ENCODE results near the gene MYH13.
"Not testable (repeated sequence)": the region's sequence is repeated elsewhere in the genome, so short reads cannot be mapped to it uniquely, and the experiment has no call there.

The MYH13 gene

DNA sequence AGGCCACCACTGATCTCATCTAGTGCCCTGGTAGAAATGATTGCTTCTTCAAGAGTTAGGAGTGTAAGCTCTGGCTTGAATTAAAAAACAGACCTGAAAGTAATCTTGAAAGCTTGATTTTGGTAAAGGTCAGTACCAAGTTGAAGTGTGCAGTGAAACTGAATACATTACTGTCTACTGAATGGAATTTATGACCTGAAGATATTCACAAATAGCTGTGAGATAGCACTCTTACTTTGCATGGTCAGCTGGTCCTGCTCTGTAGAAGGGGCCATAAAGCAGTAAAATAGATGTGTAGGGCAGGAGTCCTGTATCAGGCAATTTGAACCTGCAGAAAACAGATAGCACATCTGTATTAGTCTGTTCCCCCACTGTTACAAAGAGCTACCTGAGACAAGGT lies 78.6 kb downstream of the MYH13 start:
- Mint-ChIP-seq H3K4me3 (no peak overlapping the region), H3K4me1 (no peaks in the 10 kb centered on the region), H3K27ac (no peak overlapping the region), H3K9me3 (no peaks in the 10 kb centered on the region), H3K36me3 (no peaks in the 10 kb centered on the region), H3K27me3 (peaks cover 12% of the 10 kb centered on the region)
- peak; percentile 60 for ATAC-seq

DNA sequence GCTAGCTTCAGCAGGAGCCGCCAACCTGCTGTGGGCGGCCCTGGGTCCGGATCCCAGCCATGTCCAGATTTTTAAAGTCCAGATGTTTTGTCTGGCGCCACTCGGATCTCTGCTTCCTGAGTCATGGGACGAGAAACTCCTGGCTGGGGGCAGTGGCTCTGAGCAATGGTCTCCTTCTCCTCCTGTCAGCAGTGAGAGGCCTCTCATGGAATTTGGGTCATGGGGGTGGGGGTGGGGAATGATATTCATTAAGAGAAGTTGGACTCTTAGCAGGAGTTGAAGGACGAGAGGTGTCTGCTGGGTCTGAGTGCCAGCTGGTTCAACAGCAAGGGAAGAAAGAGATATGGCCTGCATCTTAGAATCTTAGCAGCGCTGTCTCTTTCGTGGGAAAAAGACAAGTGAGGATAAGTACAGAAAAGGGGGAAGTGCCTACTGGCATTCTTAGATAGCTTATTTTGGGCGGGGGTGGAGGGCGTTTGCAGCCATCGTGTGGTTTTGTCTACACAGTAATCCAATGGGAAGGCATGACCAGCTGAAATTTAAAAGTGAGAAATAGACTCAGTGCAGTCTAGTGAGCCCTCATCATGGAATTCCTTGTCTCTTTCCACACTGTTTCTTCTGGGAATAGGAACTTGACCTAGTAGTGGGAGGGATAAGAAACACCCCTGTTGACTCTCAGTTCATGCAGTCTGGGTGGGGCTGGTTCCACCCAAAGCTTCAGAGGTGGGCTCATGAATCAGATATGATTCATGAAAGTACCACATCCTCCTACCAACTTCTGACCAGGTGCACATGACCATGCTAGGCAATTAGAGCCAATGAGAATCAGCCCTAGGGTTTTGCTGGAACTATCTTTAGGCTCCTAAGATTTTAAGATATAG lies 80.5 kb downstream of the MYH13 start:
- Mint-ChIP-seq H3K4me1 (no peaks in the 10 kb centered on the region), H3K4me3 (no peak overlapping the region), H3K36me3 (no peaks in the 10 kb centered on the region), H3K27ac (no peak overlapping the region), H3K9me3 (no peaks in the 10 kb centered on the region), H3K27me3 (peaks cover 12% of the 10 kb centered on the region)
- no peak for ATAC-seq

DNA sequence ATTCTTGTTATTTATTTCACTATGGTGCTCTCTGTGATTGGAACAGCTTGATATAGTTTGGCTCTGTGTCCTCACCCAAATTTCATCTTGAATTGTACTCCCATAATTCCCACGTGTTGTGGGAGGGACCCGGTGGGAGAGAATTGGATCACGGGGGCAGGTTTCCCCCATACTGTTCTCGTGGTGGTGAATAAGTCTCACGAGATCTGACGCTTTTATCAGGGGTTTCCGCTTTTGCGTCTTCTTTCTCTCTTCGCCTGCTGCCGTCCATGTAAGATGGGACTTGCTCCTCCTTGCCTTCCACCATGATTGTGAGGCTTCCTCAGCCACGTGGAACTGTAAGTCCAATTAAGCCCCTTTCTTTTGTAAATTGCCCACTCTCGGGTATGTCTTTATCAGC lies 81.2 kb downstream of the MYH13 start:
- H3K4me3 Mint-ChIP-seq, ATAC-seq: not testable (repeated sequence)

DNA sequence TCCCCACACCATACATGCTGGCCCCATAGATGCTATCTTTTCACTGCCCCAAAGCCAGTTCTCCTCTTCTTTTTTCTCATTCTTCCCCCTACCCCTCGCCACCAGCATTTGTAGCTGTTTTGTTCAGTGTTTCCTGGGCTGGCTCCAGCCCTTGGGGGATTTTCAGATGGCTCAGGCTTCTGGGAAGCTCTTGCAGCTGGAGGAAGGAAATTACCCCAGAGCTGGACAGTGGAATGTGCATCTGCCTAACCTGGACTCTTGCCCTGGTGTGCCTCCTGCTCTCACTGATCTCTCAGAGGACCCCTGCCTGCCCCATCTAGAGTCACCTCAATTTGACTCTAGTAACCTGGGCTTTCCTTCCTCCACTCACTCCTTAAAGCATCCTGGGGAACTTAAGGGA lies 82.8 kb downstream of the MYH13 start:
- no peaks in the 10 kb centered on the region for H3K36me3 Mint-ChIP-seq
- no peak overlapping the region for H3K4me3 Mint-ChIP-seq

More for the DNA sequence above, 81.2 kb downstream of the MYH13 start:
- H3K27ac Mint-ChIP-seq, H3K4me1 Mint-ChIP-seq, H3K9me3 Mint-ChIP-seq, H3K36me3 Mint-ChIP-seq: not testable (repeated sequence)
- peaks cover 12% of the 10 kb centered on the region for H3K27me3 Mint-ChIP-seq

DNA sequence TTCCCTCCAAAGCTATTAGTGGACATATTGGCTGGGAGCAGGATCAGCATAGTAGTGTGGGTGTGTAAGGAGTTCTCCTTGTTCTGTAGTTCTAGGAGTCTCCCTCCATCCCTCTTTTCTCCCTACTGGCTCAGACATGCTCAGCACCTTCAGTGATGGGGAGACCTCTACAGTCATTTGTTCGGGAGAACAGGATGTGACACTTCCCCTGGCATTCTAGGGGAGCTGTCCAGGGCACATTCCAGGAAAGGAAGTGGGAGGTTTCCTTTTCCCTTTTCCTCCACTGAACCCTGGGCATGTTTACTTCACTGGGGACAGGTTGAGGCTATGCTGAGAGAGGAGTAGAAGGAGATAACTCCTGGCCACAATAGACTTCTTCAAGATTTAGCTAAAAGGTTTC lies 86.5 kb downstream of the MYH13 start:
- Mint-ChIP-seq H3K4me1 (no peaks in the 10 kb centered on the region), H3K27ac (no peak overlapping the region), H3K4me3 (no peak overlapping the region), H3K9me3 (no peaks in the 10 kb centered on the region), H3K36me3 (no peaks in the 10 kb centered on the region), H3K27me3 (peaks cover 12% of the 10 kb centered on the region)
- ATAC-seq, result no peak

More for the DNA sequence above, 82.8 kb downstream of the MYH13 start:
- peaks cover 12% of the 10 kb centered on the region for H3K27me3 Mint-ChIP-seq
- no peaks in the 10 kb centered on the region for H3K4me1 Mint-ChIP-seq
- no peak overlapping the region for H3K27ac Mint-ChIP-seq
- no peak for ATAC-seq
- no peaks in the 10 kb centered on the region for H3K9me3 Mint-ChIP-seq

DNA sequence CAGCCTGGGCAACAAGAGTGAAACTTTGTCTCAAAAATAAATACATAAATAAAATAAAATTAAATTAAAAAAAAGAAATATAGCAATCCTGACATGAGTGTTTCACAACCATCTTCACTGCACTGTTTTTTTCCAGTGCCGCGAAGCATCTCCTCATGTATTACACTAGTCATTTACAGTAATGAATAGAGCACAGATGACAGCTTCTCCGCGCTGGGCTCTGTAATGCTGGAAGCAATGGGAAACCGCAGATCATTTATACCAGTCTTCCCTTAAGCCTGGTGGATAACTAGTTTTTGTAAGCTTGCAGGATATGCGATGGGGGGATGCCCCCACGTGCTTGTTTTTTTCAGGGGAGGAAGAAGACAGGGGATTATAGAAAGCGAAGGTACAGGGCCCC lies 86.9 kb downstream of the MYH13 start:
- Mint-ChIP-seq H3K27ac (no peak overlapping the region), H3K4me1 (no peaks in the 10 kb centered on the region), H3K4me3 (no peak overlapping the region), H3K9me3 (no peaks in the 10 kb centered on the region), H3K27me3 (peaks cover 12% of the 10 kb centered on the region), H3K36me3 (no peaks in the 10 kb centered on the region)
- ATAC-seq, result no peak

DNA sequence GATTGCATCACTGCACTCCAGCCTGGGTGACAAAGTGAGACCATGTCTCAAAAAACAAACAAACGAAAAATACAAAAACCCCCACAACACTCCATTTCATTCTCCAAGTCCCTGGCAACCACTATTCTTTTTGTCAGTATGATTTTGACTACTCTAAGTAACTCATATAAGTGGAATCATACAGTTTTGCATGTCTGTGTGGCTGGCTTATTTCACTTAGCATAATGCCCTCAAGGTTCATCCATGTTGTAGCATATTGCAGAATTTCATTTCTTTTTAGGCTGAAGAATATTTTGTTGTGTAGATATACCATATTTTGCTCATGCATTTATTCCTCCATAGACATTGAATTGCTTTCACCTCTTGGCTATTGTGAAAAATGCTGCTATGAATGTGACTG lies 92.7 kb downstream of the MYH13 start:
- Mint-ChIP-seq H3K4me1 (peaks cover 9% of the 10 kb centered on the region), H3K36me3 (no peaks in the 10 kb centered on the region), H3K27ac (no peak overlapping the region), H3K27me3 (peaks cover 3% of the 10 kb centered on the region), H3K9me3 (no peaks in the 10 kb centered on the region), H3K4me3 (no peak overlapping the region)
- no peak for ATAC-seq

DNA sequence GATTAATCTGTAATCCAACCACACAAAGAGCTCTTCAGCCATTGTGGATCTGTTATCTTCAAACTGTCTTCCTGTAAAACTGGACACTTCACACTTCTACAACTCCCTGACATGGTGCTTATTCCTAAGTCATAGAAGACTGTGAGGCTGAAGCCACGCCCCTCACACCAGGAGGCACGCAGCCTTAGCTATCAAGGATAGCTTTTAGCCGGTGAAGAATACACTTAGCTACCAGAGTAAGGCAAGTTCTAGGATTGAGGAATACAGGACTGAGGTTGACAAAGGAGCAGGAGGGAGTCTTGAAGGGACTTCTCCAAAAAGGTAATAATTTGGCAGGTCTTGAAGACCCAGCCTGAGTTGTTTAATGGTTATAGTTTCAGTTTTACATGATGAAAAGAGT lies 94.6 kb downstream of the MYH13 start:
- Mint-ChIP-seq H3K9me3 (no peaks in the 10 kb centered on the region), H3K27ac (no peak overlapping the region), H3K36me3 (no peaks in the 10 kb centered on the region), H3K27me3 (peaks cover 15% of the 10 kb centered on the region), H3K4me1 (peaks cover 9% of the 10 kb centered on the region), H3K4me3 (no peak overlapping the region)
- no peak for ATAC-seq

DNA sequence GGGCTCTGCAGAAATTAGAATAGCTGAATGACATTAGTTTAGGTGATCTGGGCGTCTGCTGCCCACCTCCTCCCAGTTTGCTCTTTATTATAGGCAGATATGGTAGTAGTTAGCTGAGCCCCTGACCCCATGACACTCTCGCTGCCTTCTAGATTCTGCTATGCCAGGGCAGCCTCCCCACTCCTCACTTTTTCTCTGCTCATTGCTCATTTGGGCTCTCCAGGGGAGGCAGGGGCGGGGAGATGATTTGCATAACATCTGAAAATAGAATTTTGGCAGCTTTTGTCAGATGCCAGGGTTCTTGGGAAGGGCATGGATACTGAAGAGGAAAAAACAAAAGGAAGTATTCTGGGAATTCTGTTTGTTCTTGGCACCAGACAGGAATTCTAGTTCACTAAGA lies 96.4 kb downstream of the MYH13 start:
- no peak for ATAC-seq
- H3K4me1 Mint-ChIP-seq, result peaks cover 9% of the 10 kb centered on the region
- no peak overlapping the region for H3K27ac Mint-ChIP-seq
- H3K4me3 Mint-ChIP-seq, result no peak overlapping the region
- peaks cover 23% of the 10 kb centered on the region for H3K27me3 Mint-ChIP-seq
- H3K36me3 Mint-ChIP-seq, result no peaks in the 10 kb centered on the region
- no peaks in the 10 kb centered on the region for H3K9me3 Mint-ChIP-seq

DNA sequence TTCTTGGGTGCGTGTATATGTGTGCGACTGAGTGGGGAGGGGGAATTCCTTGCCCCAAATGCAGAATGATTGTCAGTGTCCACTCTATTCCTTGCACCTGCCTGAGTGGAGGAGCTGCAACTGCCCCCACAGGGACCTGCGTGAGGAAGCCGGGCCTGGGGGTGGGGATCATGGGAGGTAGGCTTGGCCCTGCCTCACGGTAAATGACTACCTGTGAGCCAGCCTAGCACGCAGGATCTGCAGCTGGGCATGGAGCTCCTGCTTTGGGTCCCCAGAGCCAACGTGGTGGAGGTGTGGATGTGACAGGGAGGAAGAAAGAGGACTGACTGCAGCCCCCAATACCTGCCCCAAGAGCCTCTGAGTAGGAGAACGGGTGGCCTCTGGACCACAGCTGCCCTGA lies 97.4 kb downstream of the MYH13 start:
- H3K4me3 Mint-ChIP-seq, result no peak overlapping the region
- no peak overlapping the region for H3K27ac Mint-ChIP-seq
- H3K27me3 Mint-ChIP-seq, result peaks cover 24% of the 10 kb centered on the region
- no peak for ATAC-seq
- H3K36me3 Mint-ChIP-seq, result no peaks in the 10 kb centered on the region
- H3K9me3 Mint-ChIP-seq, result no peaks in the 10 kb centered on the region
- H3K4me1 Mint-ChIP-seq, result peaks cover 9% of the 10 kb centered on the region

DNA sequence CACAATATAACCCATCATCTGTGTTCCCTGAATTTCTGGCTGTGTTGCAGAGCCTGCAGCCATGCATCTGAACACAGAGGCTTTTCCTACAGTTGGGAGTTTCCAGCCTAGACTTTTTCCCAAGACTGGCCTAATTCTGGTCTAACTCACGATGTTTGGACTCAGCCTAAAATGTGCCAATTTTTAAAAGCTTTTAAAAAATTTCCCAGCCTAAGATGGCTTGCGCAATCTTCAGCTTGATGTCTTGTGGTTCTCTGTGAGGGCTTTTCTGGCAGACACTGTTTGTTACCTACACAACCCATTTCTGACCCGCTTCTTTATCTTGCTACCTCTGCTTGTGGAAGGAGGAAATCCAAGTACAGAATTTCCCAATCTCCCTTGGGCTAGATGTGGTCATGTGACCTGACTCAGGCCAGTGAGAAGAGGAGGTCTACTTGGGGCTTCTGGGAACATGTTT lies 101.7 kb downstream of the MYH13 start:
- Mint-ChIP-seq H3K27me3 (peaks cover 24% of the 10 kb centered on the region), H3K36me3 (no peaks in the 10 kb centered on the region), H3K27ac (no peak overlapping the region), H3K9me3 (peaks cover 11% of the 10 kb centered on the region), H3K4me3 (no peak overlapping the region), H3K4me1 (no peaks in the 10 kb centered on the region)
- ATAC-seq, result no peak

DNA sequence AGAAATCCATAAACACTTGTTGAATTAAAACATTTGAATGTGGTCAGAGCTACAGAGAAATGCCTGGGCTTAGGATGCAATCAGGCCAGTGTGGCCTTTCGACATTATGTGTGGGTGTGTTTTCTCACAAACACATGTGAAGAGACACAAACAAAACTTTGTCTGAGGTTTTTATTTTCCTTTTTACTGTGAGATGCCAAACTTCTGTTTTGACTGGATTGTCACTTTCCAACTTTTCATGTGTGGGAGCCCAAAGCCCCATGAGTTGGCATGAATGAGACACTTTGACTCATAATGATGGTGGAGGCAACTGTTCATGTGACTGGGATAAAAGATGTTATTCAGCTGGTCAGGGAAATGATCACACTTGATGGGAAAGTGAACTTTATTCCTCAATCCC lies 102.5 kb downstream of the MYH13 start:
- Mint-ChIP-seq H3K4me1 (no peaks in the 10 kb centered on the region), H3K9me3 (peaks cover 11% of the 10 kb centered on the region), H3K4me3 (no peak overlapping the region), H3K27ac (no peak overlapping the region), H3K27me3 (peaks cover 23% of the 10 kb centered on the region), H3K36me3 (no peaks in the 10 kb centered on the region)
- no peak for ATAC-seq

DNA sequence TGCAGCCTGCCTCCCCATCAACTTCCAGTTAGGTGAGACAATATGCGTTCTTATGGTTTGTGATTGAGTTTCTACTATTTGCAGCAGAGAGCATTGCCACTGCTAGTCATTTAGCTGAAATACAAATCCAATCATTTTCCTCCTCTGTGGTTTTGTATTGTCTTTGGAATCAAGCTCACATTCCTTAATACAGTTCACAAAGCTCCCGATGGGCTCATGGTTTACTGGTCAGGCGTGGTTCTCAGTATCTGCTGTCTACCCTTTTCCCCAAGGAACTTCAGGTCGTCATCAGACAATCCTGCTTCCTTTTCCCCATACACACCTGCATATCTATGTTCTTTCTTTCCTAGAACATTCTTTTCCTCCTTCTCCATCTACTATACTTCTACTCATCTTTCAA lies 104.8 kb downstream of the MYH13 start:
- Mint-ChIP-seq H3K9me3 (peaks cover 11% of the 10 kb centered on the region), H3K36me3 (no peaks in the 10 kb centered on the region), H3K4me3 (no peak overlapping the region), H3K4me1 (no peaks in the 10 kb centered on the region), H3K27ac (no peak overlapping the region), H3K27me3 (peaks cover 9% of the 10 kb centered on the region)
- ATAC-seq, result no peak

DNA sequence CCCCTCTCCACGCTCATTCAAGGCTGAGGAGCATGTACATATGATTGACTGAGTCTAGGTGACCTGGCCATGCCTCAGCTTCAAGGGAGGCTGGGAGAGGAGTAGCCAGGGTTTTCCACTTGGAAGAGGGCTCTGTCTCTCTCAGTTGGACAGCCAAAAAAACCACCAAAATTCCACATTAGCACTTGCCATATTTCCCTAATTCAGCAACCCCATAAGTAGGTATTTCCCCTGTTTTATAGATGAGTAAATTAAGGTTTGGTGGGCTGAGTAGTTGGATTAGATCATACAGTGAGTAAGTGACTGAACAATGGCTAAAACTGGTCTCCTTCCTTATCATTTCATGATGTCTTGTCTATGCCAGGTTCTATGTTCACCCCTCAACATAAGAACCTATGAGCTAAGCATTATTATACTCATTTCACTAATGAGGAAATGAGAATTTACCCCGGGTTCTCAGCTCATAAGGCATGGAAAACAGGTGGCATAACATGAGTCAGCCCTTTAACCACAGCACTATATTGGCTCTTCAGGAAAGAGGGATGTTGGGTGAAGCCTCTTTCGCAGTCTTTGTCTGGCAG lies 106.4 kb downstream of the MYH13 start:
- Mint-ChIP-seq H3K4me1 (no peaks in the 10 kb centered on the region), H3K27ac (no peak overlapping the region), H3K36me3 (no peaks in the 10 kb centered on the region), H3K4me3 (no peak overlapping the region), H3K9me3 (peaks cover 11% of the 10 kb centered on the region), H3K27me3 (peaks cover under 1% of the 10 kb centered on the region)
- ATAC-seq, result no peak

DNA sequence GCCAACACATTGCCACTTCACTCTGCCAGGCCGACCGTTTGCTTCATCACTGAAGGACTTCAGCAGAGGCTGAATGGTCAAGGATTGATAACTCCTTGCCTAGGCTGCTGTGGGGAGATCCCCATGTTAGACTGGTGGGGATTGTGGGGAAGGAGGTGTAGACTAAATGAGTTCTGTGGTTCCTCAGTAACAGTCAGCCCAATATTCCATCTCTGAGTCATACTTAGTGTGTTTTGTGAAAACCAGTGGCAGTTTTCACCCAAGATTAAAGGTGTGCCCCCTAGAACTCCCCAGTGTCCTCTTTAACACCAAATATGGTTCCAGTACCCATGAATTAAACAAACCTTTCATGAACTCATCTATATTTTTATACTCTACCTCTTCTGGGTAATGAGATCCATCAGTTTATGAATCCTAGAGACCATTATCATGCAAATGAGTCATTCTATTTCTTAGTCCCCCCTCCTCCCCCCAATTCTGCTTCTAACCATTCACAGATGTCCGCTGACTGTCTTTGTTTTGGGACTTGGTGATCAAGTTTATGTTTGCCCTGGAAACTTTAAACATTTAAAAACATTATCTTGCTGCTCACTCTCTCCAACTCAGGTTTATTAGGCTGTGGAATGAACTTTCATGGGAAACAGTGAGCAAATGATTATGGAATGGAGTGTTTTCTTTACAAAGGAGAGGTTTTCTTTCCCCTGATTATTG lies 107.6 kb downstream of the MYH13 start:
- Mint-ChIP-seq H3K27ac (no peak overlapping the region), H3K27me3 (no peaks in the 10 kb centered on the region), H3K4me1 (no peaks in the 10 kb centered on the region), H3K4me3 (no peak overlapping the region), H3K36me3 (no peaks in the 10 kb centered on the region), H3K9me3 (peaks cover 11% of the 10 kb centered on the region)
- no peak for ATAC-seq

Measured in stimulated activated memory B cell treated with anti-CD40 and anti-IgM and Interleukin-4, amounts not matched to agents 10 μg/mL and 1 μg/mL and 100 μg/mL, for 72 hours (primary cell).